MV-4-11 (cell line): ENCODE results near the gene KCTD10.
"Not testable (repeated sequence)": the region's sequence is repeated elsewhere in the genome, so short reads cannot be mapped to it uniquely, and the experiment has no call there.

ENCODE experiments used
- DNase-seq: peaks from one replicate; lab custom pipeline; 2025; lab: John Stamatoyannopoulos, UW

Gene KCTD10

GRCh38 chr12:109421355-109422087 lies 55.6 kb downstream of the KCTD10 start:
- no peak for DNase-seq

GRCh38 chr12:109418848-109419480 lies 58.1 kb downstream of the KCTD10 start:
- no peak for DNase-seq

GRCh38 chr12:109406147-109406546 lies 71.0 kb downstream of the KCTD10 start:
- DNase-seq: not testable (repeated sequence)

- not testable (repeated sequence) for DNase-seq
Observed at GRCh38 chr12:109404841-109405240, 72.3 kb downstream of the KCTD10 start.
